GM23338 (cell line): ENCODE results near the gene ANKRD13B. TPM values are rescaled to one million over a fixed set of nuclear protein-coding genes. Genes with fewer than 3 reads are reported as not detected.

ENCODE experiments used
- ATAC-seq: fragments of 200-7000 bp; cut with Tn5 transposase; 3 replicates; pipeline ENCODE4 v1.9.1; 2020
- DNase-seq: peaks from one replicate; pipeline ENCODE4 v3.0.0-alpha.2; 2015; ENCODE audit warnings: low spot score
- H2AFZ ChIP-seq: fragments of 200-600 bp; sonication (generic); 2 replicates; pipeline ENCODE4 v1.8.0; 2016; ENCODE audit warnings: antibody characterized with exemption, mild to moderate bottlenecking, moderate library complexity
- H3F3A ChIP-seq: fragments of 200-600 bp; sonication (generic); replicated peaks from 2 replicates; pipeline ENCODE4 v1.8.0; 2017; ENCODE audit warnings: antibody characterized with exemption, mixed run types, low read depth
- H3K27ac ChIP-seq: fragments of 200-600 bp; sonication (generic); 2 replicates; pipeline ENCODE4 v1.6.1; 2016; ENCODE audit warnings: low read depth
- H3K27me3 ChIP-seq: fragments of 200-600 bp; sonication (generic); 2 replicates; pipeline ENCODE4 v1.8.0; 2016; ENCODE audit warnings: mild to moderate bottlenecking, mixed run types, moderate library complexity; ENCODE audit not compliant: insufficient read depth
- H3K36me3 ChIP-seq: fragments of 200-600 bp; sonication (generic); 2 replicates; pipeline ENCODE4 v1.8.0; 2016; ENCODE audit warnings: mild to moderate bottlenecking; ENCODE audit not compliant: insufficient read depth
- H3K4me1 ChIP-seq: fragments of 200-600 bp; sonication (generic); 2 replicates; pipeline ENCODE4 v1.8.0; 2016; ENCODE audit warnings: mild to moderate bottlenecking, moderate library complexity; ENCODE audit not compliant: insufficient read depth
- H3K4me2 ChIP-seq: fragments of 200-600 bp; sonication (generic); 2 replicates; pipeline ENCODE4 v1.7.1; 2017; ENCODE audit warnings: mixed run types
- H3K4me3 ChIP-seq: fragments of 200-600 bp; sonication (generic); 2 replicates; pipeline ENCODE4 v1.6.1; 2016; ENCODE audit warnings: mixed run types
- H3K79me2 ChIP-seq: fragments of 200-600 bp; sonication (generic); replicated peaks from 2 replicates; pipeline ENCODE4 v1.8.0; 2017; ENCODE audit warnings: mild to moderate bottlenecking; ENCODE audit not compliant: insufficient read depth
- H3K9me2 ChIP-seq: fragments of 200-600 bp; sonication (generic); 2 replicates; pipeline ENCODE4 v1.8.0; 2017; ENCODE audit not compliant: insufficient read depth
- H4K20me1 ChIP-seq: fragments of 200-600 bp; sonication (generic); replicated peaks from 2 replicates; pipeline ENCODE4 v1.8.0; 2017; ENCODE audit warnings: mild to moderate bottlenecking; ENCODE audit not compliant: insufficient read depth
- H3K27ac Mint-ChIP-seq: 2 replicates; pipeline ENCODE4 v1.8.0; 2020; ENCODE audit warnings: inconsistent platforms, mild to moderate bottlenecking, moderate library complexity, mixed read lengths
- H3K27me3 Mint-ChIP-seq: 3 replicates; pipeline ENCODE4 v1.8.0; 2022; ENCODE audit warnings: low read depth, mild to moderate bottlenecking, moderate library complexity, mixed read lengths, inconsistent platforms; ENCODE audit not compliant: insufficient read depth, poor library complexity
- H3K36me3 Mint-ChIP-seq: 3 replicates; pipeline ENCODE4 v1.8.0; 2021; ENCODE audit warnings: low read depth, mild to moderate bottlenecking, inconsistent platforms, moderate library complexity, mixed read lengths
- H3K4me1 Mint-ChIP-seq: 3 replicates; pipeline ENCODE4 v1.8.0; 2020; ENCODE audit warnings: mild to moderate bottlenecking, inconsistent platforms, mixed read lengths
- H3K4me3 Mint-ChIP-seq: 3 replicates; pipeline ENCODE4 v1.8.0; 2021; ENCODE audit warnings: moderate library complexity, mild to moderate bottlenecking, inconsistent platforms, mixed read lengths
- H3K9me3 Mint-ChIP-seq: 3 replicates; pipeline ENCODE4 v1.8.0; 2020; ENCODE audit warnings: moderate library complexity, mild to moderate bottlenecking, inconsistent platforms, mixed read lengths
- CREB1 ChIP-seq: fragments of 250-450 bp; sonication (Bioruptor Pico); IDR thresholded peaks from 2 replicates; pipeline ENCODE4 v1.5.0; 2020; ENCODE audit warnings: low read depth, mild to moderate bottlenecking, moderate library complexity
- EZH2 ChIP-seq: fragments of 200-600 bp; sonication (generic); IDR thresholded peaks from one replicate; pipeline ENCODE4 v1.8.0; 2017; ENCODE audit warnings: antibody characterized with exemption, mild to moderate bottlenecking, low read depth; ENCODE audit not compliant: unreplicated experiment
- EZH2phosphoT487 ChIP-seq: fragments of 200-600 bp; sonication (generic); IDR thresholded peaks from one replicate; pipeline ENCODE4 v1.8.1; 2018; ENCODE audit warnings: antibody characterized with exemption; ENCODE audit not compliant: unreplicated experiment
- JUNB ChIP-seq: IDR thresholded peaks from one replicate; pipeline ENCODE4 v1.6.1; 2016; ENCODE audit warnings: antibody characterized with exemption; ENCODE audit not compliant: unreplicated experiment
- NANOG ChIP-seq: IDR thresholded peaks from 2 replicates; pipeline ENCODE4 v1.6.1; 2016; ENCODE audit warnings: antibody characterized with exemption, borderline replicate concordance
- POLR2AphosphoS5 ChIP-seq: IDR thresholded peaks from 2 replicates; pipeline ENCODE4 v1.6.1; 2016; ENCODE audit warnings: antibody characterized with exemption, low read depth
- STAT1 ChIP-seq: IDR thresholded peaks from one replicate; pipeline ENCODE4 v1.6.1; 2016; ENCODE audit warnings: antibody characterized with exemption; ENCODE audit not compliant: unreplicated experiment
- ZNF114 ChIP-seq: fragments of 250-450 bp; sonication (Bioruptor Pico); IDR thresholded peaks from 2 replicates; pipeline ENCODE4 v1.5.0; 2020; ENCODE audit warnings: mild to moderate bottlenecking, moderate library complexity
- ZNF331 ChIP-seq: fragments of 250-450 bp; sonication (Bioruptor Pico); IDR thresholded peaks from 2 replicates; pipeline ENCODE4 v1.5.0; 2020; ENCODE audit warnings: low read depth, mild to moderate bottlenecking, moderate library complexity
- polyA plus RNA-seq: library from polyadenylated mRNA; unstranded; fragments of >200 nt; fragmentation: Nextera tagmentation; extraction: Ambion mirVana; gene quantifications from 2 replicates; pipeline ENCODE4 v1.2.1, GENCODE V29; 2016
- total RNA-seq: library from RNA; depleted of rRNA; stranded (reverse); fragments of >200 nt; shearing (Covaris generic); gene quantifications from 2 replicates; pipeline ENCODE4 v1.2.3, GENCODE V29; 2014
- TF ChIP-seq, protein P1 (sequence below): IDR thresholded peaks from 2 replicates; pipeline ENCODE4 v1.6.1; 2016; ENCODE audit warnings: antibody characterized with exemption
- TF ChIP-seq, protein P2 (sequence below): fragments of 250-450 bp; sonication (Bioruptor Pico); IDR thresholded peaks from 2 replicates; pipeline ENCODE4 v1.5.0; 2020; ENCODE audit warnings: mild to moderate bottlenecking, moderate library complexity
- TF ChIP-seq, protein P3 (sequence below), 2 experiments: fragments of 200-600 bp in 1 of 2; sonication (generic) in 1 of 2; conservative IDR thresholded peaks; 2 replicates each; pipeline versions ENCODE4 v1.5.1 to v1.6.1; 2016 to 2017; ENCODE audit warnings: antibody characterized with exemption in 2 of 2, low read depth in 2 of 2, mild to moderate bottlenecking in 2 of 2, moderate library complexity in 1 of 2
- TF ChIP-seq, protein P4 (sequence below): IDR thresholded peaks from one replicate; pipeline ENCODE4 v1.6.1; 2018; ENCODE audit warnings: antibody characterized with exemption; ENCODE audit not compliant: unreplicated experiment

The ANKRD13B gene
- total and polyA plus RNA-seq, 2 experiments from 2014 or later: 8.2 to 57.4 TPM

DNA sequence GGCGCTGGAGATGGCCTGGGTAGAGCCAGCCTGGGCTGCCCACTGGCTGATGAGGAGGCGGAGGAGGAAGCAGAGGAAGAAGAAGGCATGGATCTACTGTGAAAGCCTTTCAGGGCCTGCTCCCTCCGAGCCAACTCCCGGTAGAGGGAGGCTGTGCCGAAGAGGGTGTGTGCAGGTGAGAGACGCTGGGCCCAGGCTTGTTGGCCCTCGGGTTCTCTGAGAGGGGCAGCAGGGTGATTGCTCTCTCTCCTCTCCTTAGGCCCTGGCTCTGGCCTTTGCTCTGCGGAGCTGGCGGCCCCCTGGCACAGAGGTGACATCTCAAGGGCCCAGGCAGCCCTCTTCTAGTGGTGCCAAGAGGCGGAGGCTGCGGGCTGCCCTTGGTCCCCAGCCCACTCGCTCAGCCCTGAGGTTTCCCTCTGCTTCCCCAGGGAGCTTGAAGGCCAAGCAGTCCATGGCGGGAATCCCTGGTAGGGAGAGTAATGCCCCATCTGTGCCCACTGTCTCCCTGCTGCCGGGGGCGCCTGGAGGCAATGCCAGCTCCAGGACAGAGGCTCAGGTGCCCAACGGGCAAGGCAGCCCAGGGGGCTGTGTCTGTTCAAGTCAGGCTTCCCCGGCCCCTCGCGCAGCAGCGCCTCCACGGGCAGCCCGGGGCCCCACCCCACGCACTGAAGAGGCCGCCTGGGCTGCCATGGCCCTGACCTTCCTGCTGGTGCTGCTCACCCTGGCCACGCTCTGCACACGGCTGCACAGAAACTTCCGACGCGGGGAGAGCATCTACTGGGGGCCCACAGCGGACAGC lies 20.9 kb upstream of the ANKRD13B start:
- H3K36me3 ChIP-seq: no peaks in the 10 kb centered on the region; the same call in 1 of the 2 replicates
- H3K27me3 ChIP-seq: peaks cover 25% of the 10 kb centered on the region
- no peak overlapping the region for H2AFZ ChIP-seq
- peaks cover 5% of the 10 kb centered on the region; the same call in 1 of the 2 replicates for H3K4me1 ChIP-seq
- no peaks in the 10 kb centered on the region for H3K9me3 Mint-ChIP-seq
- peak overlapping the region; percentile 71; the same call in 1 of the 2 replicates for H3K4me2 ChIP-seq
- H3K27me3 Mint-ChIP-seq: peaks cover 32% of the 10 kb centered on the region
- no peaks in the 10 kb centered on the region for H3K9me2 ChIP-seq
- peaks cover 23% of the 10 kb centered on the region for H3F3A ChIP-seq
- DNase-seq (no peak), ATAC-seq (peak; percentile 15)
- H3K4me3 ChIP-seq: peak overlapping the region; percentile 48; the same call in 1 of the 2 replicates
- H3K36me3 Mint-ChIP-seq: peaks cover 15% of the 10 kb centered on the region
- no peaks in the 10 kb centered on the region; the same call in 1 of the 2 replicates for H4K20me1 ChIP-seq
- H3K27ac Mint-ChIP-seq: no peak overlapping the region
- H3K4me3 Mint-ChIP-seq: peak overlapping the region; percentile 33; the same call in 2 of the 3 replicates
- peaks cover 10% of the 10 kb centered on the region; the same call in 2 of the 3 replicates for H3K4me1 Mint-ChIP-seq
- no peaks in the 10 kb centered on the region for H3K79me2 ChIP-seq
- H3K27ac ChIP-seq: no peak overlapping the region
- TF ChIP-seq, protein P1, sequence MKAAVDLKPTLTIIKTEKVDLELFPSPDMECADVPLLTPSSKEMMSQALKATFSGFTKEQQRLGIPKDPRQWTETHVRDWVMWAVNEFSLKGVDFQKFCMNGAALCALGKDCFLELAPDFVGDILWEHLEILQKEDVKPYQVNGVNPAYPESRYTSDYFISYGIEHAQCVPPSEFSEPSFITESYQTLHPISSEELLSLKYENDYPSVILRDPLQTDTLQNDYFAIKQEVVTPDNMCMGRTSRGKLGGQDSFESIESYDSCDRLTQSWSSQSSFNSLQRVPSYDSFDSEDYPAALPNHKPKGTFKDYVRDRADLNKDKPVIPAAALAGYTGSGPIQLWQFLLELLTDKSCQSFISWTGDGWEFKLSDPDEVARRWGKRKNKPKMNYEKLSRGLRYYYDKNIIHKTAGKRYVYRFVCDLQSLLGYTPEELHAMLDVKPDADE: no peak
- TF ChIP-seq STAT1: no peak
- no peak for TF ChIP-seq EZH2
- no peak for TF ChIP-seq NANOG
- no peak for TF ChIP-seq ZNF331 (CRISPR knock-in tag)
- no peak for TF ChIP-seq EZH2phosphoT487
- TF ChIP-seq, protein P2, sequence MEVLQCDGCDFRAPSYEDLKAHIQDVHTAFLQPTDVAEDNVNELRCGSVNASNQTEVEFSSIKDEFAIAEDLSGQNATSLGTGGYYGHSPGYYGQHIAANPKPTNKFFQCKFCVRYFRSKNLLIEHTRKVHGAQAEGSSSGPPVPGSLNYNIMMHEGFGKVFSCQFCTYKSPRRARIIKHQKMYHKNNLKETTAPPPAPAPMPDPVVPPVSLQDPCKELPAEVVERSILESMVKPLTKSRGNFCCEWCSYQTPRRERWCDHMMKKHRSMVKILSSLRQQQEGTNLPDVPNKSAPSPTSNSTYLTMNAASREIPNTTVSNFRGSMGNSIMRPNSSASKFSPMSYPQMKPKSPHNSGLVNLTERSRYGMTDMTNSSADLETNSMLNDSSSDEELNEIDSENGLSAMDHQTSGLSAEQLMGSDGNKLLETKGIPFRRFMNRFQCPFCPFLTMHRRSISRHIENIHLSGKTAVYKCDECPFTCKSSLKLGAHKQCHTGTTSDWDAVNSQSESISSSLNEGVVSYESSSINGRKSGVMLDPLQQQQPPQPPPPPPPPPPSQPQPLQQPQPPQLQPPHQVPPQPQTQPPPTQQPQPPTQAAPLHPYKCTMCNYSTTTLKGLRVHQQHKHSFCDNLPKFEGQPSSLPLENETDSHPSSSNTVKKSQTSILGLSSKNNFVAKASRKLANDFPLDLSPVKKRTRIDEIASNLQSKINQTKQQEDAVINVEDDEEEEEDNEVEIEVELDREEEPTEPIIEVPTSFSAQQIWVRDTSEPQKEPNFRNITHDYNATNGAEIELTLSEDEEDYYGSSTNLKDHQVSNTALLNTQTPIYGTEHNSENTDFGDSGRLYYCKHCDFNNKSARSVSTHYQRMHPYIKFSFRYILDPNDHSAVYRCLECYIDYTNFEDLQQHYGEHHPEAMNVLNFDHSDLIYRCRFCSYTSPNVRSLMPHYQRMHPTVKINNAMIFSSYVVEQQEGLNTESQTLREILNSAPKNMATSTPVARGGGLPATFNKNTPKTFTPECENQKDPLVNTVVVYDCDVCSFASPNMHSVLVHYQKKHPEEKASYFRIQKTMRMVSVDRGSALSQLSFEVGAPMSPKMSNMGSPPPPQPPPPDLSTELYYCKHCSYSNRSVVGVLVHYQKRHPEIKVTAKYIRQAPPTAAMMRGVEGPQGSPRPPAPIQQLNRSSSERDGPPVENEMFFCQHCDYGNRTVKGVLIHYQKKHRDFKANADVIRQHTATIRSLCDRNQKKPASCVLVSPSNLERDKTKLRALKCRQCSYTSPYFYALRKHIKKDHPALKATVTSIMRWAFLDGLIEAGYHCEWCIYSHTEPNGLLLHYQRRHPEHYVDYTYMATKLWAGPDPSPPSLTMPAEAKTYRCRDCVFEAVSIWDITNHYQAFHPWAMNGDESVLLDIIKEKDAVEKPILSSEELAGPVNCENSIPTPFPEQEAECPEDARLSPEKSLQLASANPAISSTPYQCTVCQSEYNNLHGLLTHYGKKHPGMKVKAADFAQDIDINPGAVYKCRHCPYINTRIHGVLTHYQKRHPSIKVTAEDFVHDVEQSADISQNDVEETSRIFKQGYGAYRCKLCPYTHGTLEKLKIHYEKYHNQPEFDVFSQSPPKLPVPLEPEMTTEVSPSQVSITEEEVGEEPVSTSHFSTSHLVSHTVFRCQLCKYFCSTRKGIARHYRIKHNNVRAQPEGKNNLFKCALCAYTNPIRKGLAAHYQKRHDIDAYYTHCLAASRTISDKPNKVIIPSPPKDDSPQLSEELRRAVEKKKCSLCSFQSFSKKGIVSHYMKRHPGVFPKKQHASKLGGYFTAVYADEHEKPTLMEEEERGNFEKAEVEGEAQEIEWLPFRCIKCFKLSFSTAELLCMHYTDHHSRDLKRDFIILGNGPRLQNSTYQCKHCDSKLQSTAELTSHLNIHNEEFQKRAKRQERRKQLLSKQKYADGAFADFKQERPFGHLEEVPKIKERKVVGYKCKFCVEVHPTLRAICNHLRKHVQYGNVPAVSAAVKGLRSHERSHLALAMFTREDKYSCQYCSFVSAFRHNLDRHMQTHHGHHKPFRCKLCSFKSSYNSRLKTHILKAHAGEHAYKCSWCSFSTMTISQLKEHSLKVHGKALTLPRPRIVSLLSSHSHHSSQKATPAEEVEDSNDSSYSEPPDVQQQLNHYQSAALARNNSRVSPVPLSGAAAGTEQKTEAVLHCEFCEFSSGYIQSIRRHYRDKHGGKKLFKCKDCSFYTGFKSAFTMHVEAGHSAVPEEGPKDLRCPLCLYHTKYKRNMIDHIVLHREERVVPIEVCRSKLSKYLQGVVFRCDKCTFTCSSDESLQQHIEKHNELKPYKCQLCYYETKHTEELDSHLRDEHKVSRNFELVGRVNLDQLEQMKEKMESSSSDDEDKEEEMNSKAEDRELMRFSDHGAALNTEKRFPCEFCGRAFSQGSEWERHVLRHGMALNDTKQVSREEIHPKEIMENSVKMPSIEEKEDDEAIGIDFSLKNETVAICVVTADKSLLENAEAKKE (CRISPR knock-in tag): no peak
- TF ChIP-seq CREB1 (CRISPR knock-in tag): no peak
- TF ChIP-seq, protein P3, sequence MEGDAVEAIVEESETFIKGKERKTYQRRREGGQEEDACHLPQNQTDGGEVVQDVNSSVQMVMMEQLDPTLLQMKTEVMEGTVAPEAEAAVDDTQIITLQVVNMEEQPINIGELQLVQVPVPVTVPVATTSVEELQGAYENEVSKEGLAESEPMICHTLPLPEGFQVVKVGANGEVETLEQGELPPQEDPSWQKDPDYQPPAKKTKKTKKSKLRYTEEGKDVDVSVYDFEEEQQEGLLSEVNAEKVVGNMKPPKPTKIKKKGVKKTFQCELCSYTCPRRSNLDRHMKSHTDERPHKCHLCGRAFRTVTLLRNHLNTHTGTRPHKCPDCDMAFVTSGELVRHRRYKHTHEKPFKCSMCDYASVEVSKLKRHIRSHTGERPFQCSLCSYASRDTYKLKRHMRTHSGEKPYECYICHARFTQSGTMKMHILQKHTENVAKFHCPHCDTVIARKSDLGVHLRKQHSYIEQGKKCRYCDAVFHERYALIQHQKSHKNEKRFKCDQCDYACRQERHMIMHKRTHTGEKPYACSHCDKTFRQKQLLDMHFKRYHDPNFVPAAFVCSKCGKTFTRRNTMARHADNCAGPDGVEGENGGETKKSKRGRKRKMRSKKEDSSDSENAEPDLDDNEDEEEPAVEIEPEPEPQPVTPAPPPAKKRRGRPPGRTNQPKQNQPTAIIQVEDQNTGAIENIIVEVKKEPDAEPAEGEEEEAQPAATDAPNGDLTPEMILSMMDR (conservative IDR thresholded peaks at IDR 0.05; ENCODE audit: low read depth in 2 of 2): no peak
- TF ChIP-seq POLR2AphosphoS5: no peak
- TF ChIP-seq, protein P4, sequence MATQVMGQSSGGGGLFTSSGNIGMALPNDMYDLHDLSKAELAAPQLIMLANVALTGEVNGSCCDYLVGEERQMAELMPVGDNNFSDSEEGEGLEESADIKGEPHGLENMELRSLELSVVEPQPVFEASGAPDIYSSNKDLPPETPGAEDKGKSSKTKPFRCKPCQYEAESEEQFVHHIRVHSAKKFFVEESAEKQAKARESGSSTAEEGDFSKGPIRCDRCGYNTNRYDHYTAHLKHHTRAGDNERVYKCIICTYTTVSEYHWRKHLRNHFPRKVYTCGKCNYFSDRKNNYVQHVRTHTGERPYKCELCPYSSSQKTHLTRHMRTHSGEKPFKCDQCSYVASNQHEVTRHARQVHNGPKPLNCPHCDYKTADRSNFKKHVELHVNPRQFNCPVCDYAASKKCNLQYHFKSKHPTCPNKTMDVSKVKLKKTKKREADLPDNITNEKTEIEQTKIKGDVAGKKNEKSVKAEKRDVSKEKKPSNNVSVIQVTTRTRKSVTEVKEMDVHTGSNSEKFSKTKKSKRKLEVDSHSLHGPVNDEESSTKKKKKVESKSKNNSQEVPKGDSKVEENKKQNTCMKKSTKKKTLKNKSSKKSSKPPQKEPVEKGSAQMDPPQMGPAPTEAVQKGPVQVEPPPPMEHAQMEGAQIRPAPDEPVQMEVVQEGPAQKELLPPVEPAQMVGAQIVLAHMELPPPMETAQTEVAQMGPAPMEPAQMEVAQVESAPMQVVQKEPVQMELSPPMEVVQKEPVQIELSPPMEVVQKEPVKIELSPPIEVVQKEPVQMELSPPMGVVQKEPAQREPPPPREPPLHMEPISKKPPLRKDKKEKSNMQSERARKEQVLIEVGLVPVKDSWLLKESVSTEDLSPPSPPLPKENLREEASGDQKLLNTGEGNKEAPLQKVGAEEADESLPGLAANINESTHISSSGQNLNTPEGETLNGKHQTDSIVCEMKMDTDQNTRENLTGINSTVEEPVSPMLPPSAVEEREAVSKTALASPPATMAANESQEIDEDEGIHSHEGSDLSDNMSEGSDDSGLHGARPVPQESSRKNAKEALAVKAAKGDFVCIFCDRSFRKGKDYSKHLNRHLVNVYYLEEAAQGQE: no peak
- no peak for TF ChIP-seq JUNB
- no peak for TF ChIP-seq ZNF114 (CRISPR knock-in tag)
